ENCODE results near the gene SPEM2. TPM values are rescaled to one million over a fixed set of nuclear protein-coding genes. Genes with fewer than 3 reads are reported as not detected.
A peak's percentile ranks its signal among the peaks of the same experiment; 100 is the strongest.
"Not testable (repeated sequence)": the region's sequence is repeated elsewhere in the genome, so short reads cannot be mapped to it uniquely, and the experiment has no call there.

The SPEM2 gene
- total RNA-seq, 1 donor from 2014 or later: not detected

- DNase-seq (ENCODE audit: low spot score): no peak
Observed at GRCh38 chr17:7442142-7442541, 16.7 kb downstream of the SPEM2 start.

- DNase-seq (ENCODE audit: low spot score): no peak
Observed at GRCh38 chr17:7443499-7444485, 18.4 kb downstream of the SPEM2 start.

- DNase-seq (ENCODE audit: low spot score): peak; percentile 67
Observed at GRCh38 chr17:7444682-7445618, 19.5 kb downstream of the SPEM2 start, which contains the start of gene CHRNB1. Gene CHRNB1, plus strand, starts transcription at chr17:7445061. Its CDS starts 67 bp downstream, at chr17:7445128.

GRCh38 chr17:7445619-7445968 lies 20.2 kb downstream of the SPEM2 start:
- peak; percentile 42 for DNase-seq (ENCODE audit: low spot score)

GRCh38 chr17:7448461-7448860 lies 23.0 kb downstream of the SPEM2 start:
- DNase-seq (ENCODE audit: low spot score): no peak

- no peak for DNase-seq (ENCODE audit: low spot score)
Observed at GRCh38 chr17:7459961-7460545, 34.6 kb downstream of the SPEM2 start.

GRCh38 chr17:7460850-7461660 lies 35.6 kb downstream of the SPEM2 start:
- DNase-seq (ENCODE audit: low spot score): no peak

- DNase-seq (ENCODE audit: low spot score): no peak
Observed at GRCh38 chr17:7462474-7463371, 37.3 kb downstream of the SPEM2 start.

- DNase-seq (ENCODE audit: low spot score): no peak
Observed at GRCh38 chr17:7463372-7463846, 38.0 kb downstream of the SPEM2 start.

GRCh38 chr17:7464081-7464480 lies 38.7 kb downstream of the SPEM2 start:
- no peak for DNase-seq (ENCODE audit: low spot score)

GRCh38 chr17:7465597-7466275 lies 40.3 kb downstream of the SPEM2 start:
- DNase-seq (ENCODE audit: low spot score): no peak

- no peak for DNase-seq (ENCODE audit: low spot score)
Observed at GRCh38 chr17:7466318-7466638, 40.9 kb downstream of the SPEM2 start.

- no peak for DNase-seq (ENCODE audit: low spot score)
Observed at GRCh38 chr17:7466639-7467341, 41.4 kb downstream of the SPEM2 start.

- no peak for DNase-seq (ENCODE audit: low spot score)
Observed at GRCh38 chr17:7467498-7467897, 42.1 kb downstream of the SPEM2 start.

GRCh38 chr17:7468290-7468689 lies 42.9 kb downstream of the SPEM2 start:
- no peak for DNase-seq (ENCODE audit: low spot score)

GRCh38 chr17:7468804-7469389 lies 43.5 kb downstream of the SPEM2 start:
- DNase-seq (ENCODE audit: low spot score): no peak

GRCh38 chr17:7469843-7470242 lies 44.4 kb downstream of the SPEM2 start:
- DNase-seq (ENCODE audit: low spot score): not testable (repeated sequence)

- not testable (repeated sequence) for DNase-seq (ENCODE audit: low spot score)
Observed at GRCh38 chr17:7470457-7470973, 45.1 kb downstream of the SPEM2 start.
